OCI-LY3 (cell line): ENCODE data around the gene CIAO1.

Experiments used
- CTCF ChIP-seq: fragments of 200-600, 300-600 bp; sonication (generic); IDR thresholded peaks from 2 replicates; pipeline ENCODE4 v1.5.1; 2014; ENCODE audit warnings: antibody characterized with exemption, low read length, low read depth
- EZH2phosphoT487 ChIP-seq: fragments of 200-600 bp; shearing (Covaris generic); IDR thresholded peaks from 2 replicates; pipeline ENCODE4 v1.6.1; 2018; ENCODE audit warnings: antibody characterized with exemption, mixed run types, low read depth

DNA sequence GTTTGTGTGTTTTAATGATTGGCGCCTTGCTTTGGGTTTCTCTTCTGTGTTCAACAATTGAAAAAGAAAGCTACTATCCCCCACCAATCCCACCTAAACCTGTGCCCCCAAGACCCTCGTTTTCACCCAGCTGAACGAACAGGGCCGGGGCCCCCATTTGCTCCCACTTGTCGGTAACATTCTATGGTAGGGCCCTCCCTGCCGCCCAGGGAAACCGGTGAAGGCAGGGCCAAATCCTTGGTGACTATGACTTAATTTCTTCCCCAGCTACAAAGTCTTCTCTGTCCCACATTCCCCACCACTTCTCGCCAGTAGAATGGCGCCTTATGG, 39.9 kb downstream of the CIAO1 start:
- TF ChIP-seq CTCF (no peak), EZH2phosphoT487 (no peak)
